Ishikawa (cell line): ENCODE measurements around the gene RNU5B-1.

Experiments used
- CEBPB ChIP-seq: IDR thresholded peaks from 2 replicates; pipeline ENCODE4 v1.6.1; 2012
- CREB1 ChIP-seq: IDR thresholded peaks from 2 replicates; pipeline ENCODE4 v1.6.1; 2012; ENCODE audit warnings: low read depth
- EGR1 ChIP-seq: IDR thresholded peaks from 2 replicates; pipeline ENCODE4 v1.6.1; 2012
- EP300 ChIP-seq: IDR thresholded peaks from 2 replicates; pipeline ENCODE4 v1.6.1; 2012; ENCODE audit warnings: borderline replicate concordance
- FOXM1 ChIP-seq: IDR thresholded peaks from 2 replicates; pipeline ENCODE4 v1.6.1; 2012; ENCODE audit warnings: low read depth, borderline replicate concordance
- MAX ChIP-seq: IDR thresholded peaks from 2 replicates; pipeline ENCODE4 v1.6.1; 2012
- NFIC ChIP-seq: IDR thresholded peaks from 2 replicates; pipeline ENCODE4 v1.6.1; 2012
- RAD21 ChIP-seq: IDR thresholded peaks from 2 replicates; pipeline ENCODE4 v1.6.1; 2012; ENCODE audit warnings: low read depth
- TAF1 ChIP-seq: IDR thresholded peaks from 2 replicates; pipeline ENCODE4 v1.6.1; 2012; ENCODE audit warnings: low read depth, mild to moderate bottlenecking
- TCF12 ChIP-seq: IDR thresholded peaks from 2 replicates; pipeline ENCODE4 v1.6.1; 2012; ENCODE audit warnings: low read depth
- TEAD4 ChIP-seq: IDR thresholded peaks from 2 replicates; pipeline ENCODE4 v1.6.1; 2012
- YY1 ChIP-seq: IDR thresholded peaks from 2 replicates; pipeline ENCODE4 v1.6.1; 2012; ENCODE audit warnings: low read depth
- ZBTB7A ChIP-seq: IDR thresholded peaks from 2 replicates; pipeline ENCODE4 v1.6.1; 2012; ENCODE audit warnings: low read depth
- TF ChIP-seq, protein P1 (sequence below): IDR thresholded peaks from 2 replicates; pipeline ENCODE4 v1.6.1; 2012
- TF ChIP-seq, protein P2 (sequence below): IDR thresholded peaks from 2 replicates; pipeline ENCODE4 v1.6.1; 2012; ENCODE audit warnings: low read depth, mild to moderate bottlenecking

RNU5B-1 gene

DNA sequence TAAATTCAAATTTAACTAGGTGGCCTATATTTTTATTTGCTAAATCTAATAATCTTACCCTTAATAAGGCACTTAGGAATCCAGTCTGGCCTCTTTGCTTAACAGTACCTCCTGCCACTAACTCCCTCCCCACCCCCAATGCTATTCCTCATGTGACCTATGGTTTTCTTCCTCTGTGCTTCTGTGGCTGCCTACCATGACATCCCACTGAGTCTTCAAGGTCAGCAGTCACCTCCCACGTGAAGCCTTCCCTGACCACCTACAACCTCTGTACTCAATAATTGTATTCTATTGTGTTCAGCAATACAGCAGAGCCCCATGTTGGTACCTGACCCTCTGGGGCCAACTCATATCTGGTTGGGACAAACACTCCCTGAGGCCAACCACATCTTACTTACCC, 27.5 kb upstream of the RNU5B-1 start:
- TF ChIP-seq ZBTB7A (no peak), CREB1 (no peak), EP300 (no peak), CEBPB (no peak), MAX (no peak), TEAD4 (no peak), NFIC (no peak), YY1 (no peak), TCF12 (no peak), EGR1 (no peak), RAD21 (no peak), FOXM1 (no peak), TAF1 (no peak)
- TF ChIP-seq, protein P1, sequence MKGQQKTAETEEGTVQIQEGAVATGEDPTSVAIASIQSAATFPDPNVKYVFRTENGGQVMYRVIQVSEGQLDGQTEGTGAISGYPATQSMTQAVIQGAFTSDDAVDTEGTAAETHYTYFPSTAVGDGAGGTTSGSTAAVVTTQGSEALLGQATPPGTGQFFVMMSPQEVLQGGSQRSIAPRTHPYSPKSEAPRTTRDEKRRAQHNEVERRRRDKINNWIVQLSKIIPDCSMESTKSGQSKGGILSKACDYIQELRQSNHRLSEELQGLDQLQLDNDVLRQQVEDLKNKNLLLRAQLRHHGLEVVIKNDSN, result no peak
- TF ChIP-seq, protein P2, sequence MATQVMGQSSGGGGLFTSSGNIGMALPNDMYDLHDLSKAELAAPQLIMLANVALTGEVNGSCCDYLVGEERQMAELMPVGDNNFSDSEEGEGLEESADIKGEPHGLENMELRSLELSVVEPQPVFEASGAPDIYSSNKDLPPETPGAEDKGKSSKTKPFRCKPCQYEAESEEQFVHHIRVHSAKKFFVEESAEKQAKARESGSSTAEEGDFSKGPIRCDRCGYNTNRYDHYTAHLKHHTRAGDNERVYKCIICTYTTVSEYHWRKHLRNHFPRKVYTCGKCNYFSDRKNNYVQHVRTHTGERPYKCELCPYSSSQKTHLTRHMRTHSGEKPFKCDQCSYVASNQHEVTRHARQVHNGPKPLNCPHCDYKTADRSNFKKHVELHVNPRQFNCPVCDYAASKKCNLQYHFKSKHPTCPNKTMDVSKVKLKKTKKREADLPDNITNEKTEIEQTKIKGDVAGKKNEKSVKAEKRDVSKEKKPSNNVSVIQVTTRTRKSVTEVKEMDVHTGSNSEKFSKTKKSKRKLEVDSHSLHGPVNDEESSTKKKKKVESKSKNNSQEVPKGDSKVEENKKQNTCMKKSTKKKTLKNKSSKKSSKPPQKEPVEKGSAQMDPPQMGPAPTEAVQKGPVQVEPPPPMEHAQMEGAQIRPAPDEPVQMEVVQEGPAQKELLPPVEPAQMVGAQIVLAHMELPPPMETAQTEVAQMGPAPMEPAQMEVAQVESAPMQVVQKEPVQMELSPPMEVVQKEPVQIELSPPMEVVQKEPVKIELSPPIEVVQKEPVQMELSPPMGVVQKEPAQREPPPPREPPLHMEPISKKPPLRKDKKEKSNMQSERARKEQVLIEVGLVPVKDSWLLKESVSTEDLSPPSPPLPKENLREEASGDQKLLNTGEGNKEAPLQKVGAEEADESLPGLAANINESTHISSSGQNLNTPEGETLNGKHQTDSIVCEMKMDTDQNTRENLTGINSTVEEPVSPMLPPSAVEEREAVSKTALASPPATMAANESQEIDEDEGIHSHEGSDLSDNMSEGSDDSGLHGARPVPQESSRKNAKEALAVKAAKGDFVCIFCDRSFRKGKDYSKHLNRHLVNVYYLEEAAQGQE, result no peak

DNA sequence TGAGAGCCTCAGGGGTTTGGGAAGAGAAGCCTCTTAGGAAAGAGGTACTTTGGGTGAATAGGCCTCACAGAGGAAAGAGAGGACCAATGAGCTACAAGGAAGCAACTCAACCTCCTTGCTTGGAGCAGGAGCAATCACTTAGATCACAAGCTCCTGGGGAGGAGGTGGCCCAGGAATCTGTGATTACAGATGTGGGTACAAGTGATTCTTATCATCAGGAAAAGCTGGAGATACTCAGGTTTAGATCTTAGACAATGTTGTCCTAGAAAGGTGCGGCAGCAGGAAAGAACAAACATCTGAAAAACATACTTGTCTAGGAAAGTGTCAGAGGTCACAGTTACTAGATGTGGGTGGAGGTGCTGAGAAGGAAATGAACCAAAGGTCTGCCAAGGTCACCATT, 26.0 kb upstream of the RNU5B-1 start:
- TF ChIP-seq EGR1 (no peak), EP300 (no peak), CREB1 (no peak), TEAD4 (no peak), TCF12 (no peak), YY1 (no peak), CEBPB (no peak), ZBTB7A (no peak), RAD21 (no peak), MAX (no peak), TAF1 (no peak), FOXM1 (no peak), NFIC (no peak)
- TF ChIP-seq, protein P2, result no peak

- no peak for TF ChIP-seq FOXM1
- TF ChIP-seq TAF1, result no peak
- TF ChIP-seq RAD21, result no peak
Observed at GRCh38 chr15:65285291-65286068, 19.0 kb upstream of the RNU5B-1 start.

DNA sequence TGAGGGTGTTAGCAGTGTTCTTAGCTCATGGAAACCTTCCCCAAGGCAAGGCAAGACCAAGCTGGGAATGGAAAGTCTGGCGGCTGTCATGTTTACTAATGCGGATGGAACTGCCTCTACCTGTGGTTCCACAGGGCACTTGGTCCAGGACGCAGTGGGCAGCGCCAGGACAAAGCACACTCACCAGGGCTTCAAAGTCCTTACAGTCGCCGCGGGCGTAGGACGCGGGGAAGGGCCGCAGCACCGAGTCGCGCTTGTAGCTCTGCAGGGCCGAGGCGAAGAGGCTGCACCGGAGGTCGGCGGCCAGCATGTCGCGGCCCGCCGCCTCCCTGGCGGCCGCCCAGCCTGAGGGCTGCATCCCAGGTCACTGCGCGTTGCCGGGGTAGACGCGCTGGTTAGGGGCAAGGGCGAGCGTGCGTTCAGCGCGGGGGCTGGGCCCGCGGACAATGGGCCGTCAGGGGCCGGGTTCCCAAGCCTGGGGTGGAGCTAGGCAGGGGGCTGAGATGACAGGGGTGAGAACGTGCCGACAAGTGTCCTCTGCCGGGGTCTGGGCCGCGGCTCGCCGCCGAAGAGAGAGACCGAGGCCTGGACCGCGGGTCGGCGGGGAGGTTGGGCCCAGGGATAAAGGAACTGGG, 18.3 kb upstream of the RNU5B-1 start:
- TF ChIP-seq MAX (no peak), TAF1 (no peak), ZBTB7A (no peak), EGR1 (no peak), NFIC (no peak), EP300 (no peak; the same call in 1 of the 2 replicates), TEAD4 (no peak), RAD21 (no peak), FOXM1 (no peak), CREB1 (no peak), TCF12 (no peak), YY1 (no peak), CEBPB (no peak)
- TF ChIP-seq, protein P2, result no peak
- TF ChIP-seq, protein P1, result no peak
